HG03571 (cell line): ENCODE data around the gene CADM2.
"Not testable (repeated sequence)": the region's sequence is repeated elsewhere in the genome, so short reads cannot be mapped to it uniquely, and the experiment has no call there.

ENCODE experiments used
- ATAC-seq: cut with Tn5 transposase; IDR thresholded peaks from one replicate; pipeline ENCODE4 v1.9.1; 2021; ENCODE audit not compliant: unreplicated experiment

Gene CADM2

DNA sequence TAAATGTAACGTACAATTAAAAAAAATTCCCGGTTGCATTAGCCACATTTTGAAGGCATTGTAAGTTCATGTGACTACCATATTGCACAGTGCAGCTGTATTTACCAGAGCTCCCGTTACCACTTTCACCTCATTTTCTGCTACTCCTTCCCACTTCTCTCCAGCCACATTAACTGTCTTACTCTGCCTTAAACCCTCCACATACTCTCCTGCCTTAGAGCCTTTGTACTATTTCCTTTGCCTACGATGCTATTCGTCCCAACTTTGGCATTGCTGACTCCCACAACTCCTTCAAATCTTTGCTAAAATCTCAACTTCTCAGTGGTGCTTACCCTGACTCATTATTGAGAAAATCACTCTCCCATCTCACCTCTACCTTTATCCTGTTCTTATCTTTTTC is 115.2 kb downstream of the CADM2 start:
- no peak for ATAC-seq

GRCh38 chr3:85075663-85076062 is 116.9 kb downstream of the CADM2 start:
- no peak for ATAC-seq

GRCh38 chr3:85077018-85077417 is 118.2 kb downstream of the CADM2 start:
- no peak for ATAC-seq

GRCh38 chr3:85081191-85081906 is 122.6 kb downstream of the CADM2 start:
- ATAC-seq, result no peak

- no peak for ATAC-seq
Observed at GRCh38 chr3:85090495-85090894, 131.7 kb downstream of the CADM2 start.

DNA sequence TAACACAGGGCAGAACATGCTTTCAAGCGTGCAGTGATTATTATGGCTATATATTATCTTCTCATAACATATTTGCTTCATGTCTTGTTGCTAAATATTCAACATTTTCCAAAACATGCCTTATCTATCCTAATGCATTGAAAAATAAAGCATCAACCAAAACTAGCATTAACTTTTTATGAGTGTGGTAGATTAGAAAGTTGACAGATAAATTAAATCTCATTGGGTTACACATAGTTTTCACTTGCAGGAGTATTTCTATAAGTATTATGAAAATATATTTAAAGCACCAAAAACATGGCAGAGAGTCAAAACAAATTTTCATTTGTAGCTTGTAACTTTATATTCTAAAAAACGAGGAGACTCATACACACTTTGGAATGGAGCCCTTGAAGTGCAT is 141.5 kb downstream of the CADM2 start:
- no peak for ATAC-seq

GRCh38 chr3:85102781-85103180 is 144.0 kb downstream of the CADM2 start:
- ATAC-seq, result no peak

GRCh38 chr3:85110393-85110792 is 151.6 kb downstream of the CADM2 start:
- no peak for ATAC-seq

- no peak for ATAC-seq
Observed at GRCh38 chr3:85120879-85121278, 162.1 kb downstream of the CADM2 start.

- ATAC-seq, result not testable (repeated sequence)
Observed at GRCh38 chr3:85132864-85133263, 174.1 kb downstream of the CADM2 start.

GRCh38 chr3:85133691-85134420 is 175.1 kb downstream of the CADM2 start:
- ATAC-seq, result not testable (repeated sequence)

- ATAC-seq, result no peak
Observed at GRCh38 chr3:85142626-85143025, 183.8 kb downstream of the CADM2 start.

DNA sequence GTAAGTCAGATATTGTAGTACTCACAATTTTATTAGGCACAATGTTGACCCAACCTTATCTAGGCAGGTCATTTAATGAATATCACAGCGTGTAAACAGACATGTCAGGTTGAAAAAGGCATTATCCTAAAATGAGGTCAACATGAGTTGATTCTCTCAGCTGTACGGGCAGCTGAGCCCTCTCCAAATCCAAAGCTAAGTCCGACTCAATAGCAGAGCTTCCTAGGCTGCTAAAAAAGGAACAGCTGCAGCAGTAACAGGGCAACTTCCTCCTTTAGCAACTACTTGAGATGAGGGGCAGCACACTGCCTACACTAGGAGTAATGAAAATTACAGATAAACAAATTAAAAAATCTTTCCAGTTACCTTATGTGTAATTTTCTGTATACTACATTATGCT is 189.2 kb downstream of the CADM2 start:
- ATAC-seq, result no peak

- ATAC-seq, result no peak
Observed at GRCh38 chr3:85151555-85151954, 192.8 kb downstream of the CADM2 start.

GRCh38 chr3:85153279-85153678 is 194.5 kb downstream of the CADM2 start:
- not testable (repeated sequence) for ATAC-seq

GRCh38 chr3:85159376-85159775 is 200.6 kb downstream of the CADM2 start:
- ATAC-seq, result no peak

DNA sequence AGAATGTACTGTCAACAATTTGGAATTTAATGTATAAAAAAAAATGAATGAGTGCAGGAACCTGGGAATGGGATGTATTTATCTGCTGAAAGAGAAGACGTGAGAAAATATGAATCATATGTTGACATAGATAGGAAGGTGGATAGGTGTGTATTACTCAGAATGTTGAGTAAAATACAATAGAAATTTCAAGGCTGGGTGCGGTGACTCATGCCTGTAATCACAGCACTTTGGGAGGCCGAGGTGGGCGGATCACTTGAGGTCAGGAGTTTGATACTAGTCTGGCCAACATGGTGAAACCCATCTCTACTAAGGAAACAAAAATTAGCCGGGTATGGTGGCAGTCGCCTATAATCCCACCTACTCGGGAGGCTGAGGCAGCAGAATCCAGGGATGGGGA is 202.8 kb downstream of the CADM2 start:
- ATAC-seq, result no peak

- no peak for ATAC-seq
Observed at GRCh38 chr3:85162905-85163304, 204.1 kb downstream of the CADM2 start.

DNA sequence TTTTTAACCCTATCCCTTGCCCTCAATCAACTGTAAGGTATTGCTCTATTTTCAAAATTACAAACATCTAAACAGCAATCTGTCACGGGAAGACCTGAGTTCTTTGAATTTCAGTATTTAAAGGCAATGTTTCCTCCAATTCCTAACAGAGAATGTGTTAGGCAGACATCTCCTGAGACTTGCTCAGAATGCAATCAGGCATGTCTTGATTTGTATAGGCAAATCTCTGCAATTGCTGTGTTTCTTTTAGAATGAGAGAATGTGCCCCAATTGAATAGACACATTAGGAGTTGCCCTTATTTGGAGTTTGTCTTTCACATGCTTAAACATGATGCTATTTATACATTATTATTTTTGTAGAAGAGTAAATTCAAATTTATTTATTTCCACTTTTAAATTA is 205.6 kb downstream of the CADM2 start:
- ATAC-seq, result no peak

GRCh38 chr3:85167576-85167975 is 208.8 kb downstream of the CADM2 start:
- no peak for ATAC-seq

DNA sequence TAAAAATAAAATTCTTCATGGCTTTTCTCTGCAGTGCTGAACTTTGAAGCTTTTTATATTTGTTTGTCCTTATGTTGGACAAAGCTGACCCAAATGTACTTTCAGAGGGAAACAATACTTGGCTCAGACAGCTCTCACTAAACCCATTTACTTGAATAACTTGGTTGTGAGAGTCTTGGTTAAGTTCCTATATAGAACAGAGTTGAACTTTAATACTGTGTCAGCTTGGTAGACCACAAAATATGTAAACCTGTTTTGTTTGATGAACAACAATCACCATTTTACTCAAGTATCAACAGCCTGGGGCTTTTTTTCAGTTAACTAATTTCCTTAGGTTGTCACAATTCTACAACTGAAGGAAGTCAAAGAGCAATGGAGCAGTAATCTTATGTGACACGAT is 211.9 kb downstream of the CADM2 start:
- ATAC-seq, result no peak

DNA sequence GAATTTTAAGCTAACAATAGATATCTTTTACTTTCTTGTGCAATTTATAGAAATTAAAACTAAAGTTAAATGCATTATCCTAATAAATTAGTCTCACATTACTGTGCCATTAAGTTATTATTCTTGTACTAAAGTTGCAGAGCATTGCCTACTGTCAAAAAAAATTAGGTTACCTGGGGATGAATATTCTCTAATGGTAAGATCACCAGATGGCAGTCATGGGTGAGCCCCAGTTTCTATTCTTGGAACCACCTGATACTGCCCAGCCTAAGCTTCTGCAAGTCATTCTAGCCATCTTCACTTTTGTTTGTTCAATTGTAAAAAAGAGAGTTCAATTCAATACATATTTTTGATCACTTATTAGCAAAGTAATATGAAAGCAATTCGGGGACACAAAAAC is 213.2 kb downstream of the CADM2 start:
- no peak for ATAC-seq

DNA sequence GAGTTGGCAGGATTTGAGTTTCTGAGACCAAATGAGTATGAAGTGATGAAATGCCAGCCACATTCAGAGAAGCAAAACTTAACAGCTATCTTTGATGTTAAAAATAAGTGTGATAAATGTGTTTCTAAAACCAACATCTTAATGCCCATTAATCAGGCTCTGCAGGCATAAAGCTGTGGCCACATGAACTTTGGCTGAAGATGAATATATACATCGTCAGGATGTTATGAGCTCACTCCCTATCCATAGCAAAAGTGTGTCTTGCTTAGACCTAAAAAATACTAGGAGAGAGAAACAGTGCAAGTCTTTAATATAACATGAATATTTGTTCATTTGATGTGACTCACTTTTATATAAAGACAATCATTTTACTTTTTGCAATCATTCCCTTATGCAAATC is 218.0 kb downstream of the CADM2 start:
- ATAC-seq, result no peak
